HepG2 (cell line): ENCODE measurements around the gene ERICH6. TPM values are rescaled to one million over a fixed set of nuclear protein-coding genes. Genes with fewer than 3 reads are reported as not detected.

Source experiments
- ARID4A ChIP-seq: sonication (generic); formaldehyde crosslinking; IDR thresholded peaks from 2 replicates; pipeline ENCODE4 v1.5.0; 2020; ENCODE audit warnings: mild to moderate bottlenecking, missing genetic modification reagents, borderline replicate concordance
- IRF2 ChIP-seq: IDR thresholded peaks from 2 replicates; pipeline ENCODE4 v1.6.1; 2018; ENCODE audit warnings: missing genetic modification reagents, missing compliant biosample characterization
- MTA1 ChIP-seq: sonication (generic); formaldehyde crosslinking; IDR thresholded peaks from 2 replicates; pipeline ENCODE4 v1.4.0; 2020; ENCODE audit warnings: missing genetic modification reagents, mild to moderate bottlenecking, borderline replicate concordance
- NFE2 ChIP-seq: sonication (generic); formaldehyde crosslinking; IDR thresholded peaks from 2 replicates; pipeline ENCODE4 v1.4.0; 2020; ENCODE audit warnings: missing genetic modification reagents
- POLR2G ChIP-seq: fragments of 200-400 bp; formaldehyde crosslinking; IDR thresholded peaks from 2 replicates; pipeline ENCODE4 v1.6.1; 2018; ENCODE audit warnings: mild to moderate bottlenecking, low read depth, low read length, moderate library complexity
- ZBTB40 ChIP-seq, 2 experiments: fragments of 450-650 bp in 1 of 2; sonication (generic) in 1 of 2; formaldehyde crosslinking in 1 of 2; IDR thresholded peaks; 2 replicates each; pipeline versions ENCODE4 v1.6.1 to v1.8.0; 2016 to 2022; ENCODE audit warnings: antibody characterized with exemption in 1 of 2, mild to moderate bottlenecking in 1 of 2, missing genetic modification reagents in 1 of 2
- ZNF263 ChIP-seq: sonication (generic); formaldehyde crosslinking; IDR thresholded peaks from 2 replicates; pipeline ENCODE4 v1.4.0; 2020; ENCODE audit warnings: missing genetic modification reagents
- ZNF30 ChIP-seq: sonication (generic); formaldehyde crosslinking; IDR thresholded peaks from 2 replicates; pipeline ENCODE4 v1.5.0; 2020; ENCODE audit warnings: mild to moderate bottlenecking, missing genetic modification reagents
- polyA plus RNA-seq, 8 experiments: library from polyadenylated mRNA; depleted of rRNA in 3 of 8; stranded (reverse) in 7 of 8; unstranded in 1 of 8; fragments of >200 nt; fragmentation: Illumina TruSeq in 4 of 8; extraction: Trizol in 4 of 8; gene quantifications; 2 replicates each; pipeline versions ENCODE4 v1.2.1 to v1.2.3, GENCODE V29; 2011 to 2016; ENCODE audit warnings: low read depth in 4 of 8, missing spikeins in 1 of 8, mixed read lengths in 1 of 8; ENCODE audit not compliant: insufficient read depth in 1 of 8
- total RNA-seq, 5 experiments: library from RNA; depleted of rRNA; stranded (reverse); fragments of >200 nt; fragmentation: Illumina TruSeq; extraction: Trizol; gene quantifications; 2 replicates each; pipeline ENCODE4 v1.2.3, GENCODE V29; 2016; ENCODE audit warnings: low read depth in 1 of 5
- TF ChIP-seq, protein P1 (sequence below): IDR thresholded peaks from 2 replicates; pipeline ENCODE4 v1.6.1; 2016; ENCODE audit warnings: mild to moderate bottlenecking
- TF ChIP-seq, protein P2 (sequence below): sonication (generic); formaldehyde crosslinking; IDR thresholded peaks from 2 replicates; pipeline ENCODE4 v1.4.0; 2020; ENCODE audit warnings: mild to moderate bottlenecking, missing genetic modification reagents

ERICH6 gene
- total and polyA plus RNA-seq, 2 of the 13 experiments (the other 11 are each of a cell fraction or from before 2014, with no cell fraction given): 0.03 TPM; not detected in 1

GRCh38 chr3:150703756-150704344 is at the start of gene ERICH6 (continued):
- TF ChIP-seq, protein P1, sequence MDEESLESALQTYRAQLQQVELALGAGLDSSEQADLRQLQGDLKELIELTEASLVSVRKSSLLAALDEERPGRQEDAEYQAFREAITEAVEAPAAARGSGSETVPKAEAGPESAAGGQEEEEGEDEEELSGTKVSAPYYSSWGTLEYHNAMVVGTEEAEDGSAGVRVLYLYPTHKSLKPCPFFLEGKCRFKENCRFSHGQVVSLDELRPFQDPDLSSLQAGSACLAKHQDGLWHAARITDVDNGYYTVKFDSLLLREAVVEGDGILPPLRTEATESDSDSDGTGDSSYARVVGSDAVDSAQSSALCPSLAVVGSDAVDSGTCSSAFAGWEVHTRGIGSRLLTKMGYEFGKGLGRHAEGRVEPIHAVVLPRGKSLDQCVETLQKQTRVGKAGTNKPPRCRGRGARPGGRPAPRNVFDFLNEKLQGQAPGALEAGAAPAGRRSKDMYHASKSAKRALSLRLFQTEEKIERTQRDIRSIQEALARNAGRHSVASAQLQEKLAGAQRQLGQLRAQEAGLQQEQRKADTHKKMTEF (CRISPR knock-in tag): peak; percentile 51
- peak; percentile 82 for TF ChIP-seq ZNF263 (CRISPR knock-in tag)
- peak; percentile 58 for TF ChIP-seq ZBTB40 (IDR thresholded peaks at IDR 0.05)
- peak; percentile 92 for TF ChIP-seq ZBTB40 (CRISPR knock-in tag; IDR thresholded peaks at IDR 0.05)
- no peak for TF ChIP-seq MTA1
- TF ChIP-seq ZNF30 (CRISPR knock-in tag): no peak
- TF ChIP-seq POLR2G: peak; percentile 84
- peak; percentile 77; the same call in 1 of the 2 replicates for TF ChIP-seq ARID4A (CRISPR knock-in tag)
- TF ChIP-seq, protein P2, sequence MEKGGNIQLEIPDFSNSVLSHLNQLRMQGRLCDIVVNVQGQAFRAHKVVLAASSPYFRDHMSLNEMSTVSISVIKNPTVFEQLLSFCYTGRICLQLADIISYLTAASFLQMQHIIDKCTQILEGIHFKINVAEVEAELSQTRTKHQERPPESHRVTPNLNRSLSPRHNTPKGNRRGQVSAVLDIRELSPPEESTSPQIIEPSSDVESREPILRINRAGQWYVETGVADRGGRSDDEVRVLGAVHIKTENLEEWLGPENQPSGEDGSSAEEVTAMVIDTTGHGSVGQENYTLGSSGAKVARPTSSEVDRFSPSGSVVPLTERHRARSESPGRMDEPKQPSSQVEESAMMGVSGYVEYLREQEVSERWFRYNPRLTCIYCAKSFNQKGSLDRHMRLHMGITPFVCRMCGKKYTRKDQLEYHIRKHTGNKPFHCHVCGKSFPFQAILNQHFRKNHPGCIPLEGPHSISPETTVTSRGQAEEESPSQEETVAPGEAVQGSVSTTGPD: no peak
- peak; percentile 48; the same call in 1 of the 2 replicates for TF ChIP-seq IRF2 (CRISPR knock-in tag)
- no peak for TF ChIP-seq NFE2 (CRISPR knock-in tag)
